Measurements from ENCODE around the gene AAMP. TPM values are rescaled to one million over a fixed set of nuclear protein-coding genes. Genes with fewer than 3 reads are reported as not detected.

AAMP gene
- total RNA-seq, 1 donor from 2014 or later = 88.0 TPM

GRCh38 chr2:218306184-218306920, 36.4 kb upstream of the AAMP start:
- Mint-ChIP-seq H3K27me3 (ENCODE audit: insufficient read depth) (peaks cover 9% of the 10 kb centered on the region), H3K27ac (no peak overlapping the region), H3K36me3 (ENCODE audit: low read depth) (no peaks in the 10 kb centered on the region), H3K4me1 (ENCODE audit: low read depth) (peaks cover 3% of the 10 kb centered on the region), H3K9me3 (no peaks in the 10 kb centered on the region), H3K4me3 (no peak overlapping the region)
- intact Hi-C loops (cut with micrococcal nuclease) = no loop called here
- DNase-seq (ENCODE audit: low spot score) = no peak

GRCh38 chr2:218305383-218305782, 35.4 kb upstream of the AAMP start:
- no peak for DNase-seq (ENCODE audit: low spot score)
- intact Hi-C loops (cut with micrococcal nuclease) = no loop called here
- Mint-ChIP-seq H3K4me1 (ENCODE audit: low read depth) (peaks cover 5% of the 10 kb centered on the region), H3K27me3 (ENCODE audit: insufficient read depth) (peaks cover 9% of the 10 kb centered on the region), H3K36me3 (ENCODE audit: low read depth) (no peaks in the 10 kb centered on the region), H3K27ac (no peak overlapping the region), H3K4me3 (no peak overlapping the region), H3K9me3 (no peaks in the 10 kb centered on the region)

- Mint-ChIP-seq H3K36me3 (ENCODE audit: low read depth) (no peaks in the 10 kb centered on the region), H3K4me1 (ENCODE audit: low read depth) (peaks cover 5% of the 10 kb centered on the region), H3K9me3 (no peaks in the 10 kb centered on the region), H3K27me3 (ENCODE audit: insufficient read depth) (peaks cover 2% of the 10 kb centered on the region), H3K4me3 (no peak overlapping the region), H3K27ac (no peak overlapping the region)
- peak; percentile 83 for DNase-seq (ENCODE audit: low spot score)
- intact Hi-C loops (cut with micrococcal nuclease) = loop anchor here (1.0 to 5.0 kb wide), 9 partner anchors 9 to 267 kb away; partner anchors contain the start of genes CATIP, CNOT9, TMBIM1 and USP37
Measured at GRCh38 chr2:218301176-218301819, 31.4 kb upstream of the AAMP start.

GRCh38 chr2:218300141-218300540, 30.2 kb upstream of the AAMP start:
- Mint-ChIP-seq H3K27ac (no peak overlapping the region), H3K36me3 (ENCODE audit: low read depth) (no peaks in the 10 kb centered on the region), H3K27me3 (ENCODE audit: insufficient read depth) (peaks cover 2% of the 10 kb centered on the region), H3K4me3 (no peak overlapping the region), H3K4me1 (ENCODE audit: low read depth) (peaks cover 9% of the 10 kb centered on the region), H3K9me3 (no peaks in the 10 kb centered on the region)
- intact Hi-C loops (cut with micrococcal nuclease) = loop anchor here (2.0 to 5.0 kb wide), 3 partner anchors 67 to 217 kb away; no protein-coding TSS in a partner anchor
- DNase-seq (ENCODE audit: low spot score) = no peak

- Mint-ChIP-seq H3K4me3 (no peak overlapping the region), H3K9me3 (no peaks in the 10 kb centered on the region), H3K27me3 (ENCODE audit: insufficient read depth) (no peaks in the 10 kb centered on the region), H3K36me3 (ENCODE audit: low read depth) (no peaks in the 10 kb centered on the region), H3K4me1 (ENCODE audit: low read depth) (peaks cover 20% of the 10 kb centered on the region), H3K27ac (no peak overlapping the region)
- DNase-seq (ENCODE audit: low spot score) = no peak
- intact Hi-C loops (cut with micrococcal nuclease) = no loop called here
Measured at GRCh38 chr2:218298314-218298875, 28.5 kb upstream of the AAMP start.

- intact Hi-C loops (cut with micrococcal nuclease) = no loop called here
- Mint-ChIP-seq H3K4me1 (ENCODE audit: low read depth) (peaks cover 27% of the 10 kb centered on the region), H3K9me3 (no peaks in the 10 kb centered on the region), H3K27me3 (ENCODE audit: insufficient read depth) (no peaks in the 10 kb centered on the region), H3K36me3 (ENCODE audit: low read depth) (no peaks in the 10 kb centered on the region), H3K27ac (no peak overlapping the region), H3K4me3 (no peak overlapping the region)
- no peak for DNase-seq (ENCODE audit: low spot score)
Measured at GRCh38 chr2:218296847-218297246, 26.9 kb upstream of the AAMP start.

GRCh38 chr2:218296200-218296599, 26.3 kb upstream of the AAMP start:
- no peak overlapping the region for H3K4me3 Mint-ChIP-seq
- intact Hi-C loops (cut with micrococcal nuclease) = no loop called here
- H3K27ac Mint-ChIP-seq = no peak overlapping the region
- no peaks in the 10 kb centered on the region for H3K27me3 Mint-ChIP-seq (ENCODE audit: insufficient read depth)
- DNase-seq (ENCODE audit: low spot score) = no peak
- H3K4me1 Mint-ChIP-seq (ENCODE audit: low read depth) = peaks cover 23% of the 10 kb centered on the region
- H3K36me3 Mint-ChIP-seq (ENCODE audit: low read depth) = no peaks in the 10 kb centered on the region
- H3K9me3 Mint-ChIP-seq = no peaks in the 10 kb centered on the region

- intact Hi-C loops (cut with micrococcal nuclease) = no loop called here
- peaks cover 33% of the 10 kb centered on the region for H3K4me1 Mint-ChIP-seq (ENCODE audit: low read depth)
- no peak overlapping the region for H3K4me3 Mint-ChIP-seq
- H3K36me3 Mint-ChIP-seq (ENCODE audit: low read depth) = no peaks in the 10 kb centered on the region
- no peak for DNase-seq (ENCODE audit: low spot score)
- no peaks in the 10 kb centered on the region for H3K9me3 Mint-ChIP-seq
- no peaks in the 10 kb centered on the region for H3K27me3 Mint-ChIP-seq (ENCODE audit: insufficient read depth)
- no peak overlapping the region for H3K27ac Mint-ChIP-seq
Measured at GRCh38 chr2:218295029-218295428, 25.1 kb upstream of the AAMP start.

GRCh38 chr2:218294430-218295022, 24.6 kb upstream of the AAMP start:
- Mint-ChIP-seq H3K4me1 (ENCODE audit: low read depth) (peaks cover 38% of the 10 kb centered on the region), H3K27ac (no peak overlapping the region)

GRCh38 chr2:218293715-218294429, 23.9 kb upstream of the AAMP start:
- no peak for DNase-seq (ENCODE audit: low spot score)
- H3K4me1 Mint-ChIP-seq (ENCODE audit: low read depth) = peaks cover 42% of the 10 kb centered on the region
- H3K27ac Mint-ChIP-seq = no peak overlapping the region
- H3K36me3 Mint-ChIP-seq (ENCODE audit: low read depth) = peaks cover 3% of the 10 kb centered on the region
- intact Hi-C loops (cut with micrococcal nuclease) = loop anchor here (2.0 kb wide), 2 partner anchors 63 to 173 kb away; partner anchors contain the start of gene CATIP
- no peaks in the 10 kb centered on the region for H3K27me3 Mint-ChIP-seq (ENCODE audit: insufficient read depth)
- no peaks in the 10 kb centered on the region for H3K9me3 Mint-ChIP-seq
- H3K4me3 Mint-ChIP-seq = no peak overlapping the region

More at GRCh38 chr2:218294430-218295022, 24.6 kb upstream of the AAMP start:
- intact Hi-C loops (cut with micrococcal nuclease) = no loop called here
- Mint-ChIP-seq H3K4me3 (no peak overlapping the region), H3K27me3 (ENCODE audit: insufficient read depth) (no peaks in the 10 kb centered on the region), H3K9me3 (no peaks in the 10 kb centered on the region), H3K36me3 (ENCODE audit: low read depth) (no peaks in the 10 kb centered on the region)
- no peak for DNase-seq (ENCODE audit: low spot score)

- Mint-ChIP-seq H3K27ac (peak within 1 kb of the TSS; percentile 94), H3K4me3 (peak within 1 kb of the TSS; percentile 88), H3K36me3 (ENCODE audit: low read depth) (peaks cover 7% of the 10 kb centered on the region), H3K9me3 (no peaks in the 10 kb centered on the region), H3K27me3 (ENCODE audit: insufficient read depth) (no peaks in the 10 kb centered on the region), H3K4me1 (ENCODE audit: low read depth) (peaks cover 57% of the 10 kb centered on the region)
- peak; percentile 79 for DNase-seq (ENCODE audit: low spot score)
- intact Hi-C loops (cut with micrococcal nuclease) = loop anchor here (1.0 to 2.0 kb wide), 8 partner anchors 8 to 276 kb away; partner anchors contain the start of genes CATIP, CNOT9 and USP37
Measured at GRCh38 chr2:218292048-218293014, 22.4 kb upstream of the AAMP start, which contains the start of gene TMBIM1. Gene TMBIM1, minus strand, starts transcription at chr2:218292503. Its CDS starts 10,362 bp downstream, at chr2:218282141.
